Thymus (tissue), 11 donors: Measurements from ENCODE around the gene POU3F2. TPM values are rescaled to one million over a fixed set of nuclear protein-coding genes. Genes with fewer than 3 reads are reported as not detected.

Experiments
- DNase-seq, 9 donors: peaks; one replicate each; pipeline ENCODE4 v3.0.0-alpha.2; 2013; ENCODE audit warnings: low spot score in 9 of 9, low read depth in 6 of 9, missing footprints in 1 of 9
- H3K27ac ChIP-seq, 2 donors: one replicate each; pipeline ENCODE4 v1.5.1; 2013; ENCODE audit warnings: control low read depth in 1 of 2, low read depth in 1 of 2, low read length in 1 of 2, mild to moderate bottlenecking in 1 of 2, moderate library complexity in 1 of 2
- H3K27me3 ChIP-seq, 2 donors: one replicate each; pipeline ENCODE4 v1.5.1; 2013; ENCODE audit warnings: low read length in 1 of 2; ENCODE audit not compliant: control insufficient read depth in 2 of 2, insufficient read depth in 1 of 2
- H3K36me3 ChIP-seq, 2 donors: one replicate each; pipeline ENCODE4 v1.5.1; 2013; ENCODE audit warnings: low read length in 1 of 2, mild to moderate bottlenecking in 1 of 2, moderate library complexity in 1 of 2; ENCODE audit not compliant: control insufficient read depth in 2 of 2, insufficient read depth in 2 of 2
- H3K4me1 ChIP-seq, 2 donors: one replicate each; pipeline ENCODE4 v1.5.1; 2013; ENCODE audit warnings: low read length in 2 of 2; ENCODE audit not compliant: control insufficient read depth in 2 of 2, insufficient read depth in 2 of 2
- H3K4me3 ChIP-seq, 2 donors: one replicate each; pipeline ENCODE4 v1.5.1; 2013; ENCODE audit warnings: low read length in 2 of 2, control low read depth in 1 of 2, mild to moderate bottlenecking in 1 of 2
- H3K9me3 ChIP-seq, 2 donors: one replicate each; pipeline ENCODE4 v1.5.1; 2013; ENCODE audit warnings: low read length in 1 of 2, mild to moderate bottlenecking in 1 of 2; ENCODE audit not compliant: control insufficient read depth in 2 of 2, insufficient read depth in 1 of 2
- WGBS: extraction: QIAGEN DNeasy Blood & Tissue Kit; methylation state at CpG from one replicate; pipeline ENCODE4 v1.1.7; 2013; 5-methylcytosine and 5-hydroxymethylcytosine counted together
- polyA plus RNA-seq: library from polyadenylated mRNA; stranded (reverse); fragments of 200-250 nt; gene quantifications from one replicate; pipeline ENCODE4 v1.2.3, GENCODE V29; 2013
- total RNA-seq: library from RNA; stranded (reverse); fragments of 120-200 nt; gene quantifications from one replicate; pipeline ENCODE4 v1.2.4, GENCODE V29; 2013
- donor health status: healthy.

The POU3F2 gene
- total and polyA plus RNA-seq, 2 donors, result 0.02 TPM; not detected in 1

GRCh38 chr6:98828211-98828788 lies 6.1 kb upstream of the POU3F2 start:
- no peak for DNase-seq
- no peak overlapping the region for H3K4me3 ChIP-seq
- peaks cover 73 to 100% of the 10 kb centered on the region in 2 donors for H3K27me3 ChIP-seq
- peaks cover 0 to 26% of the 10 kb centered on the region in 2 donors for H3K4me1 ChIP-seq
- no peak overlapping the region for H3K27ac ChIP-seq
- WGBS, result 5% methylated on average over 12 of the region's 12 CpGs
- H3K9me3 ChIP-seq, result peaks cover 3 to 19% of the 10 kb centered on the region in 2 donors
- no peaks in the 10 kb centered on the region for H3K36me3 ChIP-seq

- WGBS, result 4% methylated on average over 14 of the region's 14 CpGs
- H3K4me1 ChIP-seq, result peaks cover 3 to 32% of the 10 kb centered on the region in 2 donors
Measured at GRCh38 chr6:98828941-98829411, 5.4 kb upstream of the POU3F2 start.

GRCh38 chr6:98830146-98830545 lies 4.2 kb upstream of the POU3F2 start:
- peaks cover 1 to 19% of the 10 kb centered on the region in 2 donors for H3K9me3 ChIP-seq
- H3K4me1 ChIP-seq, result peaks cover 5 to 34% of the 10 kb centered on the region in 2 donors
- DNase-seq, result no peak
- H3K4me3 ChIP-seq, result no peak overlapping the region
- H3K27ac ChIP-seq, result no peak overlapping the region
- 5% methylated on average over 2 of the region's 2 CpGs for WGBS
- H3K36me3 ChIP-seq, result no peaks in the 10 kb centered on the region
- H3K27me3 ChIP-seq, result peaks cover 77 to 100% of the 10 kb centered on the region in 2 donors

More at GRCh38 chr6:98828941-98829411, 5.4 kb upstream of the POU3F2 start:
- Histone ChIP-seq H3K27me3 (peaks cover 76 to 100% of the 10 kb centered on the region in 2 donors), H3K9me3 (peaks cover 3 to 19% of the 10 kb centered on the region in 2 donors), H3K36me3 (no peaks in the 10 kb centered on the region), H3K4me3 (no peak overlapping the region), H3K27ac (no peak overlapping the region)
- no peak for DNase-seq

GRCh38 chr6:98831057-98831958 lies 3.1 kb upstream of the POU3F2 start:
- Histone ChIP-seq H3K4me3 (no peak overlapping the region), H3K27me3 (peaks cover 79 to 100% of the 10 kb centered on the region in 2 donors), H3K36me3 (no peaks in the 10 kb centered on the region), H3K4me1 (peaks cover 9 to 38% of the 10 kb centered on the region in 2 donors), H3K9me3 (peaks cover 1 to 25% of the 10 kb centered on the region in 2 donors), H3K27ac (no peak overlapping the region)
- WGBS, result 6% methylated on average over 58 of the region's 58 CpGs
- no peak for DNase-seq

- Histone ChIP-seq H3K27me3 (peaks cover 83 to 100% of the 10 kb centered on the region in 2 donors), H3K36me3 (no peaks in the 10 kb centered on the region), H3K27ac (no peak overlapping the region), H3K4me3 (no peak overlapping the region), H3K4me1 (peaks cover 9 to 38% of the 10 kb centered on the region in 2 donors), H3K9me3 (peaks cover 1 to 25% of the 10 kb centered on the region in 2 donors)
- DNase-seq, result no peak
- WGBS, result 3% methylated on average over 11 of the region's 11 CpGs
Measured at GRCh38 chr6:98831959-98832283, 2.5 kb upstream of the POU3F2 start.

- Histone ChIP-seq H3K9me3 (peaks cover 1 to 21% of the 10 kb centered on the region in 2 donors), H3K27me3 (peaks cover 88 to 100% of the 10 kb centered on the region in 2 donors), H3K4me3 (peak overlapping the region in 1 of 2 donors; percentile 56), H3K27ac (no peak overlapping the region), H3K36me3 (no peaks in the 10 kb centered on the region), H3K4me1 (peaks cover 9 to 38% of the 10 kb centered on the region in 2 donors)
- no peak for DNase-seq
- WGBS, result 4% methylated on average over 59 of the region's 59 CpGs
Measured at GRCh38 chr6:98832284-98833056, 1.9 kb upstream of the POU3F2 start.

- no peak for DNase-seq
- 1% methylated on average over 26 of the region's 26 CpGs for WGBS
Measured at GRCh38 chr6:98833057-98833306, 1.4 kb upstream of the POU3F2 start.

GRCh38 chr6:98833307-98834059 lies 891 bp upstream of the POU3F2 start:
- WGBS, result 1% methylated on average over 42 of the region's 42 CpGs
- H3K4me1 ChIP-seq, result peaks cover 9 to 38% of the 10 kb centered on the region in 2 donors
- no peak for DNase-seq

More at GRCh38 chr6:98833057-98833306, 1.4 kb upstream of the POU3F2 start:
- no peak overlapping the region for H3K27ac ChIP-seq
- H3K4me1 ChIP-seq, result peaks cover 9 to 38% of the 10 kb centered on the region in 2 donors
- peak overlapping the region in 1 of 2 donors; percentile 56 for H3K4me3 ChIP-seq
- H3K27me3 ChIP-seq, result peaks cover 85 to 100% of the 10 kb centered on the region in 2 donors
- peaks cover 1 to 18% of the 10 kb centered on the region in 2 donors for H3K9me3 ChIP-seq
- no peaks in the 10 kb centered on the region for H3K36me3 ChIP-seq

More at GRCh38 chr6:98833307-98834059, 891 bp upstream of the POU3F2 start:
- peaks cover 1 to 18% of the 10 kb centered on the region in 2 donors for H3K9me3 ChIP-seq
- peak overlapping the region; percentile 21 to 56 for H3K4me3 ChIP-seq
- no peak overlapping the region for H3K27ac ChIP-seq
- peaks cover 82 to 100% of the 10 kb centered on the region in 2 donors for H3K27me3 ChIP-seq
- H3K36me3 ChIP-seq, result no peaks in the 10 kb centered on the region
